Measurements from ENCODE around the gene TCOF1. TPM values are rescaled to one million over a fixed set of nuclear protein-coding genes. Genes with fewer than 3 reads are reported as not detected.

TCOF1 gene
- total and polyA plus RNA-seq, 2 donors (not counting 1 experiment from before 2014, with no cell fraction given), result 30.9 to 62.4 TPM

GRCh38 chr5:150391064-150391834 is 33.8 kb downstream of the TCOF1 start:
- POLR2A ChIA-PET, result interaction anchor here (0.6 to 1.1 kb wide), 3 partner anchors 9 to 704 kb away, joined by 3 read pairs; no protein-coding TSS in a partner anchor
- intact Hi-C loops (cut with micrococcal nuclease), result no loop called here
- no peaks in the 10 kb centered on the region for H3K27me3 ChIP-seq (replicated peaks in 1 of 4; ENCODE audit: control extremely low read depth in 1 of 4, control insufficient read depth in 3 of 4, insufficient read depth in 4 of 4, low read length in 3 of 4)
- peaks cover 0 to 93% of the 10 kb centered on the region in 2 experiments for H3K36me3 ChIP-seq (replicated peaks in 1 of 2; ENCODE audit: control extremely low read depth in 1 of 2, control insufficient read depth in 1 of 2, extremely low read depth in 1 of 2, insufficient read depth in 2 of 2, low read length in 1 of 2)
- H3K9me3 ChIP-seq (ENCODE audit: control extremely low read depth in 1 of 3, control insufficient read depth in 2 of 3, insufficient read depth in 1 of 3, low read length in 2 of 3), result no peaks in the 10 kb centered on the region
- H3K27ac Mint-ChIP-seq, result no peak overlapping the region
- H4K20me1 ChIP-seq (ENCODE audit: control insufficient read depth, insufficient read depth, low read length, poor library complexity, severe bottlenecking), result peaks cover 45% of the 10 kb centered on the region
- no peaks in the 10 kb centered on the region for H3K27me3 Mint-ChIP-seq
- DNase-seq (peak; percentile 64), ATAC-seq (ENCODE audit: low read depth) (no peak)
- H3K4me1 ChIP-seq (ENCODE audit: control insufficient read depth in 2 of 2, insufficient read depth in 2 of 2, low read length in 2 of 2), result no peaks in the 10 kb centered on the region
- TF ChIP-seq CTCF (IDR thresholded peaks at IDR 0.05) (no peak), EZH2 (IDR thresholded peaks at IDR 0.05; ENCODE audit: borderline replicate concordance, insufficient read depth, low read depth, low read length, poor library complexity, severe bottlenecking) (no peak)
- 95% methylated on average over 13 of the region's 13 CpGs for WGBS (ENCODE audit: insufficient coverage)
- peaks cover 7% of the 10 kb centered on the region for H3K4me1 Mint-ChIP-seq
- H3K4me3 Mint-ChIP-seq, result no peak overlapping the region
- no peak overlapping the region for H3K9ac ChIP-seq (ENCODE audit: low read length)
- no peaks in the 10 kb centered on the region for H3K9me3 Mint-ChIP-seq (ENCODE audit: insufficient read depth)
- H3K4me3 ChIP-seq (ENCODE audit: control extremely low read depth in 1 of 5, extremely low read depth in 1 of 5, insufficient read depth in 1 of 5, low read depth in 2 of 5, low read length in 4 of 5), result no peak overlapping the region
- no peak overlapping the region for H3K27ac ChIP-seq (ENCODE audit: low read length in 2 of 2)
- CTCF ChIA-PET, result interaction anchor here (0.9 kb wide), 1 partner anchor 68 kb away, joined by 3 read pairs; no protein-coding TSS in a partner anchor
- no peak overlapping the region for H2AFZ ChIP-seq (ENCODE audit: insufficient read depth, low read depth, low read length, poor library complexity, severe bottlenecking)
- H3K4me2 ChIP-seq (replicated peaks; ENCODE audit: low read depth, low read length, poor library complexity, severe bottlenecking), result no peak overlapping the region
- H3K79me2 ChIP-seq (ENCODE audit: control insufficient read depth, insufficient read depth, low read length), result peaks cover 10% of the 10 kb centered on the region

- no peaks in the 10 kb centered on the region for H3K4me1 ChIP-seq (ENCODE audit: control insufficient read depth in 2 of 2, insufficient read depth in 2 of 2, low read length in 2 of 2)
- CTCF ChIA-PET, result interaction anchor here (0.9 kb wide), 1 partner anchor 67 kb away, joined by 3 read pairs; no protein-coding TSS in a partner anchor
- peaks cover 7% of the 10 kb centered on the region for H3K4me1 Mint-ChIP-seq
- no peaks in the 10 kb centered on the region for H3K9me3 Mint-ChIP-seq (ENCODE audit: insufficient read depth)
- H3K27me3 Mint-ChIP-seq, result no peaks in the 10 kb centered on the region
- H4K20me1 ChIP-seq (ENCODE audit: control insufficient read depth, insufficient read depth, low read length, poor library complexity, severe bottlenecking), result peaks cover 52% of the 10 kb centered on the region
- ATAC-seq (ENCODE audit: low read depth) (no peak), DNase-seq (peak; percentile 61)
- no peaks in the 10 kb centered on the region for H3K27me3 ChIP-seq (replicated peaks in 1 of 4; ENCODE audit: control extremely low read depth in 1 of 4, control insufficient read depth in 3 of 4, insufficient read depth in 4 of 4, low read length in 3 of 4)
- no peak overlapping the region for H3K9ac ChIP-seq (ENCODE audit: low read length)
- no peak overlapping the region for H3K4me3 ChIP-seq (ENCODE audit: control extremely low read depth in 1 of 5, extremely low read depth in 1 of 5, insufficient read depth in 1 of 5, low read depth in 2 of 5, low read length in 4 of 5)
- no peak overlapping the region for H3K4me2 ChIP-seq (replicated peaks; ENCODE audit: low read depth, low read length, poor library complexity, severe bottlenecking)
- POLR2A ChIA-PET, result interaction anchor here (1.1 kb wide), 1 partner anchor 19 kb away, joined by 3 read pairs; no protein-coding TSS in a partner anchor
- no peak overlapping the region for H2AFZ ChIP-seq (ENCODE audit: insufficient read depth, low read depth, low read length, poor library complexity, severe bottlenecking)
- no peaks in the 10 kb centered on the region for H3K9me3 ChIP-seq (ENCODE audit: control extremely low read depth in 1 of 3, control insufficient read depth in 2 of 3, insufficient read depth in 1 of 3, low read length in 2 of 3)
- no peak for TF ChIP-seq CTCF (IDR thresholded peaks at IDR 0.05)
- no peak for TF ChIP-seq EZH2 (IDR thresholded peaks at IDR 0.05; ENCODE audit: borderline replicate concordance, insufficient read depth, low read depth, low read length, poor library complexity, severe bottlenecking)
- intact Hi-C loops (cut with micrococcal nuclease), result no loop called here
- H3K27ac Mint-ChIP-seq, result peak overlapping the region; percentile 32
- H3K4me3 Mint-ChIP-seq, result no peak overlapping the region
- H3K79me2 ChIP-seq (ENCODE audit: control insufficient read depth, insufficient read depth, low read length), result peaks cover 10% of the 10 kb centered on the region
- 88% methylated on average over 3 of the region's 3 CpGs for WGBS (ENCODE audit: insufficient coverage)
- H3K36me3 ChIP-seq (replicated peaks in 1 of 2; ENCODE audit: control extremely low read depth in 1 of 2, control insufficient read depth in 1 of 2, extremely low read depth in 1 of 2, insufficient read depth in 2 of 2, low read length in 1 of 2), result peaks cover 0 to 91% of the 10 kb centered on the region in 2 experiments
- H3K27ac ChIP-seq (ENCODE audit: low read length in 2 of 2), result no peak overlapping the region
Measured at GRCh38 chr5:150391986-150392385, 34.5 kb downstream of the TCOF1 start.
